ENCODE results near the gene PRAC2.

PRAC2 gene

GRCh38 chr17:48746916-48747444 lies 24.0 kb downstream of the PRAC2 start:
- WGBS (ENCODE audit: extremely low coverage, insufficient coverage, insufficient read length) = no CpG with 5 or more reads among the region's 21 CpGs
- H2BK5ac ChIP-seq (ENCODE audit: low read depth, low read length, poor library complexity) = no peak overlapping the region
- no peaks in the 10 kb centered on the region for H3K79me1 ChIP-seq (ENCODE audit: low read length)
- peak overlapping the region; percentile 47 for H2AFZ ChIP-seq (ENCODE audit: insufficient read depth, low read length, poor library complexity)
- H4K8ac ChIP-seq (ENCODE audit: low read depth, low read length) = no peak overlapping the region
- no peak overlapping the region for H3K23ac ChIP-seq (ENCODE audit: low read length)
- H2AK5ac ChIP-seq (ENCODE audit: low read length) = no peak overlapping the region
- H3K9ac ChIP-seq (ENCODE audit: low read length) = no peak overlapping the region
- no peak overlapping the region for H4K12ac ChIP-seq (ENCODE audit: low read depth, low read length)
- no peak overlapping the region for H2BK120ac ChIP-seq (ENCODE audit: insufficient read depth, low read length, poor library complexity)
- H3K4me3 ChIP-seq (ENCODE audit: low read depth, low read length) = no peak overlapping the region
- H3K4ac ChIP-seq (ENCODE audit: low read depth, low read length) = no peak overlapping the region
- no peak for DNase-seq
- no peak overlapping the region for H4K91ac ChIP-seq (ENCODE audit: low read depth, low read length)
- H3K4me1 ChIP-seq (ENCODE audit: control insufficient read depth in 1 of 2, insufficient read depth in 2 of 2, low read length in 2 of 2) = no peaks in the 10 kb centered on the region
- H3K14ac ChIP-seq (ENCODE audit: low read length) = no peak overlapping the region
- H3K79me2 ChIP-seq (ENCODE audit: control insufficient read depth, insufficient read depth, low read length, poor library complexity) = no peaks in the 10 kb centered on the region
- peaks cover 69% of the 10 kb centered on the region for H3K27me3 ChIP-seq (ENCODE audit: insufficient read depth, low read length)
- no peak overlapping the region for H2BK12ac ChIP-seq (ENCODE audit: low read length)
- H3K36me3 ChIP-seq (ENCODE audit: control insufficient read depth in 1 of 2, insufficient read depth in 2 of 2, low read length in 2 of 2) = no peaks in the 10 kb centered on the region
- H3K9me3 ChIP-seq (ENCODE audit: insufficient read depth, low read depth, low read length) = peaks cover 6% of the 10 kb centered on the region
- H3K27ac ChIP-seq (ENCODE audit: low read depth, low read length) = no peak overlapping the region
- H3K4me2 ChIP-seq (ENCODE audit: low read length) = no peak overlapping the region
- no peak overlapping the region for H3K18ac ChIP-seq (ENCODE audit: low read length)

DNA sequence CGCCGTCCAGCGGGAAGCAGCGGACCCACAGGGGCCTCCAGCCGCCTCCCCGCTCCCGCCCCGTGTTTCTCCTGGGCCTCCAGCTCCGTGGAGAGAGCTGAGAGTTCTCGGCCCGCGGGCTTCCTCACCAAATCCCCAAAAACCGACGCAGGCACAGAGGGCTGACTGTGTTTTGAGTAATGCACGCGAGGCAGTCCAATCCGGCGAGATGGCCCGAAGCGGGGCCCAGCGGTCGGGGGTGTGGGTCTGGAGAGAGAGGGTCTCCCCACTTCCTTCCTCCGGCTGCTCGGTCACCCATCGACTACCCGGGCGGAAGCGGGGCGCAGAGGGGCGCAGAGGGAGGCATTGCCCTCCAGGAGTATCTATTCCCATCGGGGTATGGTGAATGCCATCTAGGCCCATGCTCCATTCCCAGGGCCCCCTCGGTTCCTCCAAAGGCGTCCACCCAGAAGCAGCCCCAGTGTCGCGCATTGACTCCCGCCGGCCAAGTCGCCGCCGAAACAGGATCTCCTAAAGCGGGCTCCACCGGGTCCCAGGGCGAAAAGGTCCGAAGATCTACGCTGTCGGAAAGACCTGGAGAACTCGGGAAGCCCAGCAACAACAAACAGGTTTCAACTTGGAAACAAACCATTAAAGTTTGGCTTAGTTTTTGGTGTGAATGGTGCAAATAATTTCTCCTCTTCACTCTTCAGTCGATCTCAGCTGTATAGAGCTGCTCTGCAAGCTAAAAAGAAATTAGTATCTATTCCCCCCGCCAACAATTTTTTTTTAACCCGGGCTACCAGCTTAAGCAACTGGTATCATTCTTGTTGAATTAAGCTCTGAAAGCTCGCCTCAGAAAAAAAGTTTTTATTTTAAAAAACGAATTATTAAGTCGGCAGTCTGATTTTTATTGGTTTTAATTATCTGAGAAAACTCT lies 24.7 kb downstream of the PRAC2 start:
- H3K14ac ChIP-seq (ENCODE audit: low read length) = no peak overlapping the region
- H3K36me3 ChIP-seq (ENCODE audit: control insufficient read depth in 1 of 2, insufficient read depth in 2 of 2, low read length in 2 of 2) = no peaks in the 10 kb centered on the region
- H3K9ac ChIP-seq (ENCODE audit: low read length) = no peak overlapping the region
- H2BK5ac ChIP-seq (ENCODE audit: low read depth, low read length, poor library complexity) = no peak overlapping the region
- no peak overlapping the region for H2BK12ac ChIP-seq (ENCODE audit: low read length)
- H4K91ac ChIP-seq (ENCODE audit: low read depth, low read length) = no peak overlapping the region
- no peaks in the 10 kb centered on the region for H3K4me1 ChIP-seq (ENCODE audit: control insufficient read depth in 1 of 2, insufficient read depth in 2 of 2, low read length in 2 of 2)
- DNase-seq = no peak
- H3K79me2 ChIP-seq (ENCODE audit: control insufficient read depth, insufficient read depth, low read length, poor library complexity) = no peaks in the 10 kb centered on the region
- peaks cover 7% of the 10 kb centered on the region for H3K9me3 ChIP-seq (ENCODE audit: insufficient read depth, low read depth, low read length)
- no peak overlapping the region for H3K4me3 ChIP-seq (ENCODE audit: low read depth, low read length)
- H3K4me2 ChIP-seq (ENCODE audit: low read length) = no peak overlapping the region
- H3K27me3 ChIP-seq (ENCODE audit: insufficient read depth, low read length) = peaks cover 72% of the 10 kb centered on the region
- H2AK5ac ChIP-seq (ENCODE audit: low read length) = no peak overlapping the region
- WGBS (ENCODE audit: extremely low coverage, insufficient coverage, insufficient read length) = no CpG with 5 or more reads among the region's 53 CpGs
- no peak overlapping the region for H3K18ac ChIP-seq (ENCODE audit: low read length)
- H3K23ac ChIP-seq (ENCODE audit: low read length) = no peak overlapping the region
- no peak overlapping the region for H2BK120ac ChIP-seq (ENCODE audit: insufficient read depth, low read length, poor library complexity)
- no peak overlapping the region for H3K4ac ChIP-seq (ENCODE audit: low read depth, low read length)
- no peaks in the 10 kb centered on the region for H3K79me1 ChIP-seq (ENCODE audit: low read length)
- H3K27ac ChIP-seq (ENCODE audit: low read depth, low read length) = no peak overlapping the region
- H4K8ac ChIP-seq (ENCODE audit: low read depth, low read length) = no peak overlapping the region
- H2AFZ ChIP-seq (ENCODE audit: insufficient read depth, low read length, poor library complexity) = peak overlapping the region; percentile 47
- H4K12ac ChIP-seq (ENCODE audit: low read depth, low read length) = no peak overlapping the region

DNA sequence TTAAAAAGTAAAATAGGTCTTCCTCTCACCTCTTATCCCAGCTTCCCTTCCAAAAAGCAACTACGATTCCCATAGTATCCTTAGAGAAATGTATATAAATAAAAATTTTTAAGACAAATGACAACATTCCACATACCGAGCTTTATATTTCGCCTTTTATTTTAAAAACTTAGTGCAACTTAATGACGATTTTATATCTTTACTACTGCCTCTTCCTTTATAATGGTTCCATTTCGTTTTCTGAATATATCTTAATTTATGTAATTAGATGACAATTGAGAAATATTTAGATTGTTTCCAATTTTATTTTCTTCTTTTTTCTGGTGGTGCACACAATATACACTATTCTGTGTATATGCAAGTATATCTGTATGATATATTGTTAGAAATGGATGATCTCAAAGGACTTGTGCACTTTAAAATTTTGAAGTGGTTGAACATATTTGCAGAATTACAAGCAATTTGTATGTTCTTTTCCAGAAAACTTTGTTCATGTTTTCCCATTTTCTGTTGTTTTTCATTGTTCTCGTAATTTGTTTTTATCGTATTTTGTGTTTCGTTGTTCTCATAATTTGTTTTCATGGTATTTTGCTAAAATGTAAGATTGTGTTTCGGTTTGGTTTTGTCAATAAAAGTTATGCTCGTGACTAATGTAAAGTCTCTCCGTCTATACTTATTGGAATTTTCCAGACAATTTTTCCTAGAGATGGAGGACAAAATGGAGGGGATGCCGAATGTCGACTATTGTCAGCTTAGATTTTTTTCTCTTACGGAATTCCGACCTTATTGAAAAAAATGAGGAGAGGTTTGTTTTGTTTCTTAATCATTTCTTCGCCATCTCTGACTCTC lies 26.0 kb downstream of the PRAC2 start:
- H4K12ac ChIP-seq (ENCODE audit: low read depth, low read length) = no peak overlapping the region
- H3K27me3 ChIP-seq (ENCODE audit: insufficient read depth, low read length) = peaks cover 73% of the 10 kb centered on the region
- no peak overlapping the region for H4K8ac ChIP-seq (ENCODE audit: low read depth, low read length)
- no peak overlapping the region for H4K91ac ChIP-seq (ENCODE audit: low read depth, low read length)
- no peaks in the 10 kb centered on the region for H3K79me2 ChIP-seq (ENCODE audit: control insufficient read depth, insufficient read depth, low read length, poor library complexity)
- H3K36me3 ChIP-seq (ENCODE audit: control insufficient read depth in 1 of 2, insufficient read depth in 2 of 2, low read length in 2 of 2) = no peaks in the 10 kb centered on the region
- no CpG with 5 or more reads among the region's 16 CpGs for whole genome bisulfite sequencing (ENCODE audit: extremely low coverage, insufficient coverage, insufficient read length)
- no peak overlapping the region for H2BK120ac ChIP-seq (ENCODE audit: insufficient read depth, low read length, poor library complexity)
- H3K9me3 ChIP-seq (ENCODE audit: insufficient read depth, low read depth, low read length) = peaks cover 7% of the 10 kb centered on the region
- no peak overlapping the region for H3K4me2 ChIP-seq (ENCODE audit: low read length)
- H2AFZ ChIP-seq (ENCODE audit: insufficient read depth, low read length, poor library complexity) = no peak overlapping the region
- no peak overlapping the region for H2BK12ac ChIP-seq (ENCODE audit: low read length)
- H2BK5ac ChIP-seq (ENCODE audit: low read depth, low read length, poor library complexity) = no peak overlapping the region
- no peak overlapping the region for H3K23ac ChIP-seq (ENCODE audit: low read length)
- H3K79me1 ChIP-seq (ENCODE audit: low read length) = no peaks in the 10 kb centered on the region
- no peak overlapping the region for H2AK5ac ChIP-seq (ENCODE audit: low read length)
- no peak overlapping the region for H3K4ac ChIP-seq (ENCODE audit: low read depth, low read length)
- no peak overlapping the region for H3K4me3 ChIP-seq (ENCODE audit: low read depth, low read length)
- H3K9ac ChIP-seq (ENCODE audit: low read length) = no peak overlapping the region
- no peak overlapping the region for H3K18ac ChIP-seq (ENCODE audit: low read length)
- no peak for DNase-seq
- H3K27ac ChIP-seq (ENCODE audit: low read depth, low read length) = no peak overlapping the region
- no peak overlapping the region for H3K14ac ChIP-seq (ENCODE audit: low read length)
- H3K4me1 ChIP-seq (ENCODE audit: control insufficient read depth in 1 of 2, insufficient read depth in 2 of 2, low read length in 2 of 2) = no peaks in the 10 kb centered on the region

- Histone ChIP-seq H2BK5ac (ENCODE audit: low read depth, low read length, poor library complexity) (no peak overlapping the region), H3K18ac (ENCODE audit: low read length) (no peak overlapping the region), H3K4me2 (ENCODE audit: low read length) (no peak overlapping the region), H3K79me1 (ENCODE audit: low read length) (no peaks in the 10 kb centered on the region), H3K79me2 (ENCODE audit: control insufficient read depth, insufficient read depth, low read length, poor library complexity) (no peaks in the 10 kb centered on the region), H3K4ac (ENCODE audit: low read depth, low read length) (no peak overlapping the region), H2BK12ac (ENCODE audit: low read length) (no peak overlapping the region), H3K4me1 (ENCODE audit: control insufficient read depth in 1 of 2, insufficient read depth in 2 of 2, low read length in 2 of 2) (peaks cover 0 to under 1% of the 10 kb centered on the region in 2 experiments), H3K4me3 (ENCODE audit: low read depth, low read length) (no peak overlapping the region), H4K8ac (ENCODE audit: low read depth, low read length) (no peak overlapping the region), H3K36me3 (ENCODE audit: control insufficient read depth in 1 of 2, insufficient read depth in 2 of 2, low read length in 2 of 2) (no peaks in the 10 kb centered on the region), H3K14ac (ENCODE audit: low read length) (no peak overlapping the region), H4K12ac (ENCODE audit: low read depth, low read length) (no peak overlapping the region), H3K27me3 (ENCODE audit: insufficient read depth, low read length) (peaks cover 81% of the 10 kb centered on the region), H2AFZ (ENCODE audit: insufficient read depth, low read length, poor library complexity) (no peak overlapping the region), H4K91ac (ENCODE audit: low read depth, low read length) (no peak overlapping the region), H2AK5ac (ENCODE audit: low read length) (no peak overlapping the region), H3K23ac (ENCODE audit: low read length) (no peak overlapping the region), H3K9me3 (ENCODE audit: insufficient read depth, low read depth, low read length) (peaks cover 7% of the 10 kb centered on the region), H3K9ac (ENCODE audit: low read length) (no peak overlapping the region), H2BK120ac (ENCODE audit: insufficient read depth, low read length, poor library complexity) (no peak overlapping the region), H3K27ac (ENCODE audit: low read depth, low read length) (no peak overlapping the region)
- no CpG with 5 or more reads among the region's 32 CpGs for WGBS (ENCODE audit: extremely low coverage, insufficient coverage, insufficient read length)
- DNase-seq = no peak
Observed at GRCh38 chr17:48749621-48750553, 26.9 kb downstream of the PRAC2 start.
